Measurements from ENCODE around the gene PRCC.
A peak's percentile ranks its signal among the peaks of the same experiment; 100 is the strongest.

DNA sequence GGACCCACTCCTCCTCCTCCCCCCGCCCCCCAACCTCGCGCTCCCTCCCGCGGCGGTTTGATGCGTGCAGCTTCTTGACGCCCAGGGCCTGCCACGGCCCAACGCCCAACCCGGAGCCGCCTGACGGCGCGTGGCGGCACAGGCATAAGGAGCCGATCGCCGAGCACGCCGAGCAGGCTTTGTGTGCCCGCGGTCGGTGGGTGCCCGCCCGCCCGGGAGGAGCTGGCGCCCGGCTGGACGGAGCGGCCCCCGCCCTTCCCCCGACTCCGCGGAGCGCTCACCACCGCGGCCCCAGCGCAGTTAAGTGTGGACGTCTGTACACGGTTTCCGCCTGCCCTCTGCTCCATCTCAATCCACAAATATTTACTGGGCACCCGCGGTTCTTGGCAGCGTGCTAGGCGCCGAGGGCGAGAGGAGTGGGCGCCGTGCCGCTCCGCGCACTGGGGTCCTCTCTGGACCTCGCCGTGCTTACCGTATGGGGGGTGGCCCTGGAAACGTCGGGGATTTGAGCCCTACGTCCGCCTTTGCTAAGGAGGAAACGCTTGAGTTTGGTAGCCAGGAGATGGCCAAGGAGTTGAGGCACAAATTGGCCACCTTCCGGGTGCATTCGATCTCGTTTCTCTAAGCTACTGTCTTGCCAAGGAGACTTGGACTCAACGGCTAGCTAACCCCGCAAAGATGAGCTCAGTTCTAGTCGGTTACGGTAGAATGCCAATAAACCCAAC is 15.4 kb upstream of the PRCC start:
- no peak for TF ChIP-seq RFX5 (IDR thresholded peaks at IDR 0.05; ENCODE audit: low read depth, low read length)
- TF ChIP-seq, protein P1, sequence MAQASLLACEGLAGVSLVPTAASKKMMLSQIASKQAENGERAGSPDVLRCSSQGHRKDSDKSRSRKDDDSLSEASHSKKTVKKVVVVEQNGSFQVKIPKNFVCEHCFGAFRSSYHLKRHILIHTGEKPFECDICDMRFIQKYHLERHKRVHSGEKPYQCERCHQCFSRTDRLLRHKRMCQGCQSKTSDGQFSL (CRISPR knock-in tag; IDR thresholded peaks at IDR 0.05) = 0 out of 2 replicates have a peak, but pooled peaks have one; percentile 27
- no peak for TF ChIP-seq POLR2AphosphoS5 (IDR thresholded peaks at IDR 0.05; ENCODE audit: low read depth, low read length)
- TF ChIP-seq SRF (IDR thresholded peaks at IDR 0.05; ENCODE audit: low read depth, low read length) = peak; percentile 95
- TF ChIP-seq ZSCAN9 (CRISPR knock-in tag; IDR thresholded peaks at IDR 0.05; ENCODE audit: borderline replicate concordance) = no peak
- TF ChIP-seq JUND (CRISPR knock-in tag; IDR thresholded peaks at IDR 0.05) = no peak
- no peak for TF ChIP-seq ZNF121 (CRISPR knock-in tag; IDR thresholded peaks at IDR 0.05)
- TF ChIP-seq ZNF589 (CRISPR knock-in tag; conservative IDR thresholded peaks at IDR 0.05) = peak; percentile 64; the same call in 1 of the 2 replicates
- TF ChIP-seq, protein P2, sequence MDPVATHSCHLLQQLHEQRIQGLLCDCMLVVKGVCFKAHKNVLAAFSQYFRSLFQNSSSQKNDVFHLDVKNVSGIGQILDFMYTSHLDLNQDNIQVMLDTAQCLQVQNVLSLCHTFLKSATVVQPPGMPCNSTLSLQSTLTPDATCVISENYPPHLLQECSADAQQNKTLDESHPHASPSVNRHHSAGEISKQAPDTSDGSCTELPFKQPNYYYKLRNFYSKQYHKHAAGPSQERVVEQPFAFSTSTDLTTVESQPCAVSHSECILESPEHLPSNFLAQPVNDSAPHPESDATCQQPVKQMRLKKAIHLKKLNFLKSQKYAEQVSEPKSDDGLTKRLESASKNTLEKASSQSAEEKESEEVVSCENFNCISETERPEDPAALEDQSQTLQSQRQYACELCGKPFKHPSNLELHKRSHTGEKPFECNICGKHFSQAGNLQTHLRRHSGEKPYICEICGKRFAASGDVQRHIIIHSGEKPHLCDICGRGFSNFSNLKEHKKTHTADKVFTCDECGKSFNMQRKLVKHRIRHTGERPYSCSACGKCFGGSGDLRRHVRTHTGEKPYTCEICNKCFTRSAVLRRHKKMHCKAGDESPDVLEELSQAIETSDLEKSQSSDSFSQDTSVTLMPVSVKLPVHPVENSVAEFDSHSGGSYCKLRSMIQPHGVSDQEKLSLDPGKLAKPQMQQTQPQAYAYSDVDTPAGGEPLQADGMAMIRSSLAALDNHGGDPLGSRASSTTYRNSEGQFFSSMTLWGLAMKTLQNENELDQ (CRISPR knock-in tag; IDR thresholded peaks at IDR 0.05; ENCODE audit: borderline replicate concordance) = no peak
